RPMI8226 (cell line): ENCODE data around the gene RBM6.
A peak's percentile ranks its signal among the peaks of the same experiment; 100 is the strongest.
"Not testable (repeated sequence)": the region's sequence is repeated elsewhere in the genome, so short reads cannot be mapped to it uniquely, and the experiment has no call there.

Experiments
- DNase-seq: peaks from one replicate; pipeline ENCODE4 v3.0.0-alpha.2; 2015

The RBM6 gene, protein sequence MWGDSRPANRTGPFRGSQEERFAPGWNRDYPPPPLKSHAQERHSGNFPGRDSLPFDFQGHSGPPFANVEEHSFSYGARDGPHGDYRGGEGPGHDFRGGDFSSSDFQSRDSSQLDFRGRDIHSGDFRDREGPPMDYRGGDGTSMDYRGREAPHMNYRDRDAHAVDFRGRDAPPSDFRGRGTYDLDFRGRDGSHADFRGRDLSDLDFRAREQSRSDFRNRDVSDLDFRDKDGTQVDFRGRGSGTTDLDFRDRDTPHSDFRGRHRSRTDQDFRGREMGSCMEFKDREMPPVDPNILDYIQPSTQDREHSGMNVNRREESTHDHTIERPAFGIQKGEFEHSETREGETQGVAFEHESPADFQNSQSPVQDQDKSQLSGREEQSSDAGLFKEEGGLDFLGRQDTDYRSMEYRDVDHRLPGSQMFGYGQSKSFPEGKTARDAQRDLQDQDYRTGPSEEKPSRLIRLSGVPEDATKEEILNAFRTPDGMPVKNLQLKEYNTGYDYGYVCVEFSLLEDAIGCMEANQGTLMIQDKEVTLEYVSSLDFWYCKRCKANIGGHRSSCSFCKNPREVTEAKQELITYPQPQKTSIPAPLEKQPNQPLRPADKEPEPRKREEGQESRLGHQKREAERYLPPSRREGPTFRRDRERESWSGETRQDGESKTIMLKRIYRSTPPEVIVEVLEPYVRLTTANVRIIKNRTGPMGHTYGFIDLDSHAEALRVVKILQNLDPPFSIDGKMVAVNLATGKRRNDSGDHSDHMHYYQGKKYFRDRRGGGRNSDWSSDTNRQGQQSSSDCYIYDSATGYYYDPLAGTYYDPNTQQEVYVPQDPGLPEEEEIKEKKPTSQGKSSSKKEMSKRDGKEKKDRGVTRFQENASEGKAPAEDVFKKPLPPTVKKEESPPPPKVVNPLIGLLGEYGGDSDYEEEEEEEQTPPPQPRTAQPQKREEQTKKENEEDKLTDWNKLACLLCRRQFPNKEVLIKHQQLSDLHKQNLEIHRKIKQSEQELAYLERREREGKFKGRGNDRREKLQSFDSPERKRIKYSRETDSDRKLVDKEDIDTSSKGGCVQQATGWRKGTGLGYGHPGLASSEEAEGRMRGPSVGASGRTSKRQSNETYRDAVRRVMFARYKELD

DNA sequence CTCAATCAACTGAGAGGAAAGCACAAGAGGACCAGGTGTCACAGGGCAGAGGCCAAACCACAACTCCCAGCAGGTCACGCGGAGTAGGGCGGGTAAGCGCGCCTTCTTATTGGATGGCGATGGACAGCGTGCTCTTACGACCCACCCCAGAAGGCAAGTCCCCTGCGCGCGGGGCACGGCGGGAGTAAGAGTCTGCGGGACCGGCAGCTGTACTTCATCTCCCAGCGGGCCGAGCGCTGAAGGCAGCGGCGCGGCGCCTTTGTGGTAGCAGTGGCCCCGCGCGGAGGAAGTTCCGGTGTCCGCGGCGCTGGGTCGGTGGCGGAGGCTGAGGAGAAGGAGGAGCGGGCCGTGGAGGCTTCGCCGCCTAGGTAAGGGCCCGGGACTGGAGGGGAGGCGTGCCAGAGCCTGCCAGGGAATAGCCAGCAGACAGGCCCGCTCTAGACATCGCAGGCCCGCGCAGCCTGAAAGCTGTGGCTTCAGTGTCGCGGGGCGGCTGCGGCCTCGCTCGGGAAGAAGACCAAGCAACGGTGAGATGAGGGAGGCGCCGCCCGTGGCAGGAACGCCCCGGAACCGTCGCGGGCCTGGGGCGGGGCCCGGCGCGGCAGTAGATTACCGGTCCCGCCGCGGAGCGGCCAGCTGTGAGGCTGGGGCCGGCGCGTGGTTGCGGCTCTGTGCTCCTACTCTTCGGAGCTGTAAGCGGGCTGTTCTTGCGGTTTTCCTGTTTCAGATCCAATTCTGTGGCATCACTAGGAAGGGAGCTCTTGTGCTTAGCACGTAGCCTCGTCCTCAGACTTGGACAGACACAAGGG, at the start of gene RBM6:
Gene RBM6, plus strand, starts transcription at position 293 of the 809 bp plus-strand sequence. CDS start 22,492 bp downstream, outside the sequence.
- peak; percentile 98 for DNase-seq

DNA sequence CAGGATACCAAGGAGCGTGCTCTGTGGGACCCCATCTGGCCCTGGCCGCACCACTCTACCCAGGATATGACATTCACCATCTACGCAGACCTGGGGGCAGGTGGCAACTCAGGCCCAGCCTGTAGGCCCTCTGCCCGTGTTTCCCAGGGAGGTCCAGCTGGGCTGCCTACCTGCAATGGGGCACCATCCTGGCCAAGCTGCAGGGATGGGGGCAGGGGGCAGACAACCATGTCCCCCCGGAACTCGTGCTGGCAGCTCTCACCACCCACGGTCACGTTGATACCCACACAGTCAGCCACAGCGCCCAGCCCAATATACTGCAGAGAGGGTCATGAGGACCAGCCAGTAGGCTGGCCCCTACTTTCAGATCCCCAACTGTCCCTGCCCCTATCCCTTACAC, 44.2 kb upstream of the RBM6 start:
- DNase-seq, result no peak

GRCh38 chr3:49896345-49896744, 43.6 kb upstream of the RBM6 start:
- DNase-seq, result no peak

- DNase-seq, result no peak
These were observed 41.0 kb upstream of the RBM6 start for GRCh38 chr3:49898991-49899390.

- DNase-seq, result peak; percentile 32
These were observed 40.1 kb upstream of the RBM6 start for GRCh38 chr3:49899815-49900214.

GRCh38 chr3:49900491-49901153, 39.3 kb upstream of the RBM6 start:
- peak; percentile 91 for DNase-seq

DNA sequence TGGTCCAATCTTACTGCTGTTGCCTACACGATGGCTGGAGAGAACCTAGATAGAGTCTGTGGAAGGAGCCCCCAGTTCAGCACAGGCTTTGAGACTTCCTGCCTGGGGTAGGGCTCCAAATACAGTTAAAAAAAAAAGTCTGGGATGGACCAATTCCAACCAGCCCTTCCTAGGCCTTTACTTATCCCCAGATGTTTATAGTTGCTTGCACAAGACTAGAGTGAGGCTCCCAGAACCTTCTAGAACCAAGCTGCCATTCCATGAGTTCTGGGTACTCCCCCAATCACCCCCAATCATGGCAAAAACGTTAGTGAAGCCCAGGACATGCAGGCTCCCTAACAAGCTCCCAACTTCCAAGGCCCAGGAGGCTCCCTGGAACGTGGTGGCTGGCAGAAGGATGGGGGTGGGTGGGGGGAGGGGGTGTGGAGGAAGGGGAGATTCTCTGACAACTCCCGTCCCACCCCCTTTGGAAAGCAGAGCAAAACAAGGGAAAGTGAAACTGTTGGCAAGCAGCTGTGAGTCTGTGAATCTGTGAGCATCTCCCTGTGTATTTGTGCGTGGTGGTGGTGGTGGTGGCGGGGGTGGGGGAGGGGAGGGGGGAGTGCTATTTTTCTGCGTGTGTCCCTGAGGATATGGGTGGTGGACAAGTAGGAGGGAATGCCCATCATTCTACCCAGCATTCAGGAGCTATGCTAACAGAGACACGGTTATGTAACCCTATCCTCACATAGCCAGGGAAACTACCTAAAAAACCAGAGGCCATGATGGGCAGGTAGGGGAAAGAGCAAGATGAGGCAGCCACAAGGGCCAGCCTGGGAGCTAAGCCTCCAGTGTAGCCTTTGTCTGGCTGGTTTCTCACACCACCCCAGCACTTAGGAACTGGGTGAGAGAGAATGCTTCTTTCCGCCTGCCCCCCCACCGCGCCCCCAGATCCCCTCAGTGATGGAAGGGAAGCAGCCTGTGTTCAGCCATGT, 38.3 kb upstream of the RBM6 start:
- peak; percentile 35 for DNase-seq

DNA sequence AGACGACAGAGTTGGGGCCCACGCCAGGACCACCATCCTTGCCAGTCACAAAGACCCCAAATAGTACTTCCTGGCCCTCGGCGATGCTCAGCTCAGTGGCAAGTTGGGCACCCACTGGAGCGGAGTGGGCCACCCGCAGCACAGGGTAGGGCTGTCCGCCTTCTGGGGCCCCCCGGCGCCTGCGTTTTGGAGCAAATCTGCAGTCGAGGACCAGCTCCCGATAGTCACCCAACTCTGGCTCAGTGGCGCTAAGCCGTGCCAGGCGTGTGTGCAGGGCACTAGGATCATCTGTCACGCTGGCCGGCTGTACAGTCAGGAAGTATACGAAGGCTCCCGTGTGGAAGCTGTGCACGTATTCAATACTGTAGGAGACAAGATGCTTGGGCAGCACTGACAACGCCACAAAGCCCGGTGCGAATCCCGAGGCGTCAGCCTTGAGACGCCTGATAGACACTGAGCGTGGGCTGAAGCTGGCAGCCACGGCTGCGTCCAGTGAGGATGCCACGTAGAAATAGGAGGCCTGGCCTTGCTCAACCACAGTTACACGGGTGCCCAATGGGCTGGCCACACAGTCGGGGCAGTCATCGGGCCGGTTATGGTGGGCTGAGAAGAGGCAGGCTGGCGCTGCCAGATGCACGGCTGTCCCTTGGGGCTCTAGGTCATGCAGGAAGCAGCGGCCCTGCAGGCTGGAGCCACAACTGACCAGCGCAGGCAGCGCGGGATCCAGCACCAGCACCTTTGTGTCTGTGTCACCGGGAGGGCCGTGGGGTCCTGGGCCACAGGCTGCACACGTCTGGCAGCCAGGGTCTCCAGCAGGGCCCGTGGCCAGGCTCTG, 37.2 kb upstream of the RBM6 start:
- DNase-seq, result no peak

GRCh38 chr3:49903451-49904424, 36.2 kb upstream of the RBM6 start, which contains the start of gene MST1R:
Gene MST1R (minus strand): TSS chr3:49903873. CDS start chr3:49903609, 264 bp downstream.
- DNase-seq, result peak; percentile 87

- not testable (repeated sequence) for DNase-seq
These were observed 35.5 kb upstream of the RBM6 start for GRCh38 chr3:49904448-49904847.

DNA sequence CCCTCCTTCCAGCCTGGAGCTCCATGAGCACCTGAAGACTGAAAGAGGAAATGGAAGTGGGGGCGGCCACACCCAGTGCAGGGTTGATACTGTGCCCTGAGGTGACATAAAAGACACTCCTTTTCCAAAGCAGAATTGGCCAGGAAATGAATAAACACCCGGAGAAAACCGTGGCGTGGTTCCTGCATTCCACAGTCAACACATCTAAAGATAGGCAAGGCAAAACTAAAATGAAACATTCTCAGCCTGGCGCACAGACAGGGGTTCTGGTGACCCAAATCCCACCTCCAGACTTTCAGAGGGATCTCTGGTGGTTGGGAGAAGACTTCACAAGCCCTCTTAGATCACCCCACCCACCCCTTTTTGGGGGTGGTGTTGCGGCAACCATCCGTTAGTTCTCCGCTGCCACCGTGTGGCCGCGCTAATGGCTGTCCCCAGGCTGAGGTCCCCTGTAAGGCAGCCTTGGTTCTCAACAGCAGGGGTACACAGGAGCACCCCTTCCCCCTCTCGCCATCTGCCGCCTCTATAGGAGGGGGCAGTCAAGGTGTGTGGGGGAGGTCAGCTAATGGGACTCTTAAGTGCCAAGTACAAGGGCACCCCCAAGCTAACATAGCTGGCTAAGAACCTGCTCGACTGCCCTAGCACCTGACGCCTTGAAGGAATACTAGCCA, 33.7 kb upstream of the RBM6 start:
- DNase-seq, result peak; percentile 66

DNA sequence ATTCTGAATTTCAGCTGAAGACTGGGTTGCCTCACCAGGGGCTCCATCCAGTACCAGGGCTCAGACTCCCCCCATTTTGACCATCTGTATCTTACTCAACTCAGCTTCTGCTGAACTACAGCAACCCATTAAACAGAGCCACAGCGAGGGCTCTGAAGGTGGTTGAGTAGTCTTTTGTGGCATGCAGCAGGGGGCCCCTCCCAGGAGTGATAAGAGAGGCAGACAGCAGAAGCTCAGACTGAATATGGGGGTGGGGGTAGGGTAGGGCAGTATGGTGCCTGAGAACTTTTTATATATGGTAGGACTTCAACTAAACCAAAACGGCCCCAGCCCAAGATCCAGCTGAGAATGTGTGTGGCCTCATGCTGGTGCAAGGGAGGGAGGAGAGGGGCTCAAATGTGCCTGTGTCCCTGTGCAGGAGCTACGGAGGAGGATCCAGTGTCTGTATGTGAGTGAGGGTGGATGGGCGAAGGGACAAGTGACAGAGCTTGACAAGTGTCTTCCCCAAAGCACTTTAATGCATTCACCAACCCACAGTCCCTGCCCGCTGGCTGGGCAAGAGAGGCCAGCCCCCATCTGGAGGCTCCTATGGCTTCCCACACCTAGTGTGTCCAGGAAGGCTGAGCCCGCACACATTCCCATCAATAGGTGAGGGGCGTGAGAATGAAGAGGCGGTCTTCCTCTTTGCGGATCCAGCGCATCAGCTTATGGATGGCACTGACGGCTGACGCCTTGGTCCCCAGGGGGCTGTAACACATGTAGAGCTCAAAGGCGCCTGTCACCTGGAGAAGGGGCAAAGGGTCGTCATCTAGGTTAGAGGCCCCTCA, 31.4 kb upstream of the RBM6 start:
- DNase-seq, result no peak

DNA sequence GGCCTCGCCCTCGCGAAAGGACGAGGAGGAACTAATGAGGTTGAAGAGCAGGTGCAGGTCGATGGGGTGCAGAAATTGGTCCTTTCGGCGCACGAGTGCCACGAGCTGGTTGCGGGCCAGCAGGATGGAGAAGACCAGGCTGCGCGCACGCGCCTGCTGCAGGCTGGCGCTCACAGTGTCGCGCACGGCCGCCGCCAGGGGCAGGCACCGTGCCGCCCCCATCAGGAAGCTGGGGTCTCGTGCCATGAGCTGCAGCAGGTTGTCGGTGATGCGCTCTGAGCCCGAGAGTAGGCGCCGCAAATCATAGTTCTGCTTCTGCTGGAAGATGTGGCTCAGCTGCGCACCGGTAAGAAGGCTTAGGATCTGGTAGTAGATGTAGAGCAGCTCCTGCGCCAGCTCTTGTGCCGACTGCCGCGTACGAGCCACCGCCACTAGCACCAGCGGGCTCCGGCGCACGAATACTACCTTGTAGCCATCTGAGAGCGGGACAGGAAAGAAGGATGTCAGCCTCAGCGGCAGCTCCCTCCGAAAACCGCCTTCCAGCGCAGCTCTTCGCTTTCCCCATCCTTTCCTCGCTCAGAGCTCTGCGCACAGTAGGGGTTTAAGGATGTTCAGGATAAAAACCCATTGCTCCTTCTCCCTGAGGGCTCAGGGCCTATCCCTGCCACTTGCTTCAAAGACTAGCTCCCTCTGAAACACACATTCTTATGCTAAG, 29.4 kb upstream of the RBM6 start:
- DNase-seq, result no peak

- DNase-seq, result no peak
These were observed 28.9 kb upstream of the RBM6 start for GRCh38 chr3:49911124-49911420.

GRCh38 chr3:49911611-49912010, 28.3 kb upstream of the RBM6 start:
- DNase-seq, result no peak

DNA sequence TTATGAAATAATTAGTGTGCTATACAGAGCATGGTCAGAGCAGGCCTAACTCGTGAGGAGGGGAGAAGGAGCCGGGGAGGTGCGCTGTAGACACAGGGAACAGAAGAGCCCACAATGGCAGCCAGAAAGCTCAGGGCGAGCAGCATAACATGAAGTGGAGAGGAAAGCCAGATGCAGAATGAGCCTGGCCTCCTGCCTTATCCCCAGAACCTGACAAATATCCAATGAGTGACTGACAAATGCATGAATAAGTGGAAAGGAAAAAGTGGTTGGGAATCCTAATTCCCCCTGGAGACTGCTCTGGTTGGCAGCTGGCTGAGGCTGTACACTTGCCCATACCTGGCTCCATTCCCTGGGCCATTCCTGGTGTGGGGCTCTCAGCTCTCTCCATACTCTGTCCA, 27.1 kb upstream of the RBM6 start:
- DNase-seq, result no peak
